ENCODE measurements around the gene PPP1R1B.

Gene PPP1R1B

DNA sequence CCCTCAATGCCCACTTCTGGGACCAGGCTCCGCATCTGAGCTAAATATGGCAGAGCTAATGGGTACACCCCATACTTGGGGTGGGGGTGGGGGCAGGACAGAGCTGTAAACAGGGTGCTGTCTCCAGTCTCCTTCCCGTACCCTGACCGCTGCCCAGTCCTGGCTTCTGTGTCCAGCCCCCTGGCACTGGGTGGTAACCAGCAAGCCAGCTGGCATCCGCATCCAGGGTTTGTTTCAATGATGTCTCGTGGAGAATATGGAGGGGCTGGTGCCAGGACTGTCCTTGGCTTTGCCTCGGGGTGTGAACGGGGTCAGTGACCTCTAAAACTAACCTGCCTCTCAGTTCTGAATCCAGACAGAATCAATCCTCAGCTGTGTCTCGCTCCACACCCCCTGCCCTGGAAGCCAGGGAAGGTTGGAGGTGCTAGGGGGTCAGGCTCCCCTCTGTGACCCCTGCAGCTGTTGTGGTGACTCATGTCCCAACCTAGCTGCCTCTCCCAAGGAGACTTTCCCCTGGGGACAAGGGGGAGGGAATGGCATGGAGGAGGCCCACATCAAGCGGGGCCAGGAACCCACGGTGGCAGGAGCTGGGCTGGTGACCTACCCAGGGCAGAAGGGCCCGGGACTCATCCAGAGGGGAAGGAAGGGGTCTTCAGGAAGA lies 40.0 kb downstream of the PPP1R1B start:
- H3K4me2 ChIP-seq (ENCODE audit: low read depth, low read length, poor library complexity, severe bottlenecking): no peak overlapping the region

DNA sequence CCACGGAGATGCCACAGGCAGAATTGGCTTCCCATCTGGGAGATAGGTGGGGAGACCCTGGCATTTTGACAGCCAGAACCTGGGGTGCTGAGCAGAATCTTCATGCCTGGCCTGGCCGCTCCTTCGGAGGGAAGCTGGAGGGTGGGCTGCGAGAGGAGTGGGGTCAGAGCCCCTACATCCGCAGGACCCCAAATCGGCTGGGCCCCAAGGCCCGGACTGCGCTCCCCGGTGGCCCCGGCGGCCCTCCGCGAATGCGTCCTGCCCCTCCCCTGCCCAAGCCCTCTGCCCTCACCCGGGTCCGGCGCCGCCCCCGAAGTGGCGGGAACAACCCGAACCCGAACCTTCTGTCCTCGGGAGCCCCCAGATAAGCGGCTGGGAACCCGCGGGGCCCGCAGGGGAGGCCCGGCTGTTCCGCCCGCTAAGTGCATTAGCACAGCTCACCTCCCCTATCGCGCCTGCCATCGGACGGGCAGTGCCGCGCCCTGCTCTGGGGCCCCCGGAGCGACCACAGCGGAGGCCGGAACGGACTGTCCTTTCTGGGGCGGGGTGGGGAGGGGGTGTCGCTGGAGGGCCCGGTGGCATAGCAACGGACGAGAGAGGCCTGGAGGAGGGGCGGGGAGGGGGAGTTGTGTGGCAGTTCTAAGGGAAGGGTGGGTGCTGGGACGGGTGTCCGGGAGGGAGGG lies 40.7 kb downstream of the PPP1R1B start:
- Histone ChIP-seq H2AFZ (ENCODE audit: low read depth, low read length, severe bottlenecking) (no peak overlapping the region), H3F3A (ENCODE audit: insufficient read depth) (no peaks in the 10 kb centered on the region), H3K36me3 (ENCODE audit: low read length) (no peaks in the 10 kb centered on the region), H3K9ac (ENCODE audit: low read length) (no peak overlapping the region), H3K4me2 (ENCODE audit: low read depth, low read length, poor library complexity, severe bottlenecking) (no peak overlapping the region), H3K4me3 (ENCODE audit: insufficient read depth, low read length, poor library complexity, severe bottlenecking) (no peak overlapping the region), H3K27ac (ENCODE audit: low read depth, low read length) (no peak overlapping the region), H3K9me2 (replicated peaks; ENCODE audit: insufficient read depth, low read length) (no peaks in the 10 kb centered on the region), H3K79me2 (ENCODE audit: insufficient read depth, low read length) (no peaks in the 10 kb centered on the region), H4K20me1 (ENCODE audit: low read depth, low read length) (no peaks in the 10 kb centered on the region), H3K27me3 (ENCODE audit: low read length) (no peaks in the 10 kb centered on the region), H3K9me3 (ENCODE audit: insufficient read depth, low read length) (no peaks in the 10 kb centered on the region)
- TF ChIP-seq, protein P1, sequence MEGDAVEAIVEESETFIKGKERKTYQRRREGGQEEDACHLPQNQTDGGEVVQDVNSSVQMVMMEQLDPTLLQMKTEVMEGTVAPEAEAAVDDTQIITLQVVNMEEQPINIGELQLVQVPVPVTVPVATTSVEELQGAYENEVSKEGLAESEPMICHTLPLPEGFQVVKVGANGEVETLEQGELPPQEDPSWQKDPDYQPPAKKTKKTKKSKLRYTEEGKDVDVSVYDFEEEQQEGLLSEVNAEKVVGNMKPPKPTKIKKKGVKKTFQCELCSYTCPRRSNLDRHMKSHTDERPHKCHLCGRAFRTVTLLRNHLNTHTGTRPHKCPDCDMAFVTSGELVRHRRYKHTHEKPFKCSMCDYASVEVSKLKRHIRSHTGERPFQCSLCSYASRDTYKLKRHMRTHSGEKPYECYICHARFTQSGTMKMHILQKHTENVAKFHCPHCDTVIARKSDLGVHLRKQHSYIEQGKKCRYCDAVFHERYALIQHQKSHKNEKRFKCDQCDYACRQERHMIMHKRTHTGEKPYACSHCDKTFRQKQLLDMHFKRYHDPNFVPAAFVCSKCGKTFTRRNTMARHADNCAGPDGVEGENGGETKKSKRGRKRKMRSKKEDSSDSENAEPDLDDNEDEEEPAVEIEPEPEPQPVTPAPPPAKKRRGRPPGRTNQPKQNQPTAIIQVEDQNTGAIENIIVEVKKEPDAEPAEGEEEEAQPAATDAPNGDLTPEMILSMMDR (IDR thresholded peaks at IDR 0.05; ENCODE audit: insufficient read depth, low read length, poor library complexity, severe bottlenecking): no peak
- TF ChIP-seq EZH2phosphoT487 (conservative IDR thresholded peaks at IDR 0.05; ENCODE audit: low read length): no peak

More for the DNA sequence above, 40.0 kb downstream of the PPP1R1B start:
- Histone ChIP-seq H3K9ac (ENCODE audit: low read length) (no peak overlapping the region), H3K27me3 (ENCODE audit: low read length) (no peaks in the 10 kb centered on the region), H3K9me3 (ENCODE audit: insufficient read depth, low read length) (no peaks in the 10 kb centered on the region), H3K79me2 (ENCODE audit: insufficient read depth, low read length) (no peaks in the 10 kb centered on the region), H4K20me1 (ENCODE audit: low read depth, low read length) (no peaks in the 10 kb centered on the region), H3K36me3 (ENCODE audit: low read length) (no peaks in the 10 kb centered on the region), H3K27ac (ENCODE audit: low read depth, low read length) (no peak overlapping the region), H2AFZ (ENCODE audit: low read depth, low read length, severe bottlenecking) (no peak overlapping the region), H3K9me2 (replicated peaks; ENCODE audit: insufficient read depth, low read length) (no peaks in the 10 kb centered on the region), H3F3A (ENCODE audit: insufficient read depth) (no peaks in the 10 kb centered on the region), H3K4me3 (ENCODE audit: insufficient read depth, low read length, poor library complexity, severe bottlenecking) (no peak overlapping the region)
- no peak for TF ChIP-seq EZH2phosphoT487 (conservative IDR thresholded peaks at IDR 0.05; ENCODE audit: low read length)
- TF ChIP-seq, protein P1 (IDR thresholded peaks at IDR 0.05; ENCODE audit: insufficient read depth, low read length, poor library complexity, severe bottlenecking): no peak

DNA sequence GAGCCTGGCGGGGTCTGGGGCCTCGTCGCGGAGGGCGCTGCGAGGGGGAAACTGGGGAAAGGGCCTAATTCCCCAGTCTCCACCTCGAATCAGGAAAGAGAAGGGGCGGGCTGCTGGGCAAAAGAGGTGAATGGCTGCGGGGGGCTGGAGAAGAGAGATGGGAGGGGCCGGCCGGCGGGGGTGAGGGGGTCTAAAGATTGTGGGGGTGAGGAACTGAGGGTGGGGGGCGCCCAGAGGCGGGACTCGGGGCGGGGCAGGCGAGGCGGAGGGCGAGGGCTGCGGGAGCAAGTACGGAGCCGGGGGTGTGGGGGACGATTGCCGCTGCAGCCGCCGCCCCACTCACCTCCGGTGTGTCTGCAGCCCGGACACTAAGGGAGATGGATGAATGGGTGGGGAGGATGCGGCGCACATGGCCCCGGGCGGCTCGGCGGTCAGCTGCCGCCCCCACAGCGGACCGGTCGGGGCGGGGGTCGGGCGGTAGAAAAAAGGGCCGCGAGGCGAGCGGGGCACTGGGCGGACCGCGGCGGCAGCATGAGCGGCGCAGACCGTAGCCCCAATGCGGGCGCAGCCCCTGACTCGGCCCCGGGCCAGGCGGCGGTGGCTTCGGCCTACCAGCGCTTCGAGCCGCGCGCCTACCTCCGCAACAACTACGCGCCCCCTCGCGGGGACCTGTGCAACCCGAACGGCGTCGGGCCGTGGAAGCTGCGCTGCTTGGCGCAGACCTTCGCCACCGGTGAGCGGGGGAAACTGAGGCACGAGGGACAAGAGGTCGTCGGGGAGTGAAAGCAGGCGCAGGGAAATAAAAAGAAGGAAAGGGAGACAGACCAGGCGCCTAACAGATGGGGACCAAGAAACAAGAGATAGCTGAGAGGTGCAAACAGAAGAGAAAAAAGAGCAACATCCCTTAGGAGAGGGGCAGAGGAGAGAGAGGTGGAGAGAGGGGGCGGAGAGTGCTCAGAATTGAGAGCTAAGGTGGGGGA lies 41.5 kb downstream of the PPP1R1B start, which contains the start of gene PNMT:
TSS of gene PNMT (plus strand) at position 509 of the 980 bp plus-strand sequence. CDS start at position 532, 23 bp downstream.
- H3K36me3 ChIP-seq (ENCODE audit: low read length): no peaks in the 10 kb centered on the region
- no peaks in the 10 kb centered on the region for H3K79me2 ChIP-seq (ENCODE audit: insufficient read depth, low read length)
- no peak within 1 kb of the TSS for H3K27ac ChIP-seq (ENCODE audit: low read depth, low read length)
- no peaks in the 10 kb centered on the region for H3K9me3 ChIP-seq (ENCODE audit: insufficient read depth, low read length)
- peak within 1 kb of the TSS; percentile 41 for H3K4me2 ChIP-seq (ENCODE audit: low read depth, low read length, poor library complexity, severe bottlenecking)
- no peaks in the 10 kb centered on the region for H3F3A ChIP-seq (ENCODE audit: insufficient read depth)
- no peak within 1 kb of the TSS; the same call in 1 of the 2 replicates for H3K9ac ChIP-seq (ENCODE audit: low read length)
- no peaks in the 10 kb centered on the region for H3K27me3 ChIP-seq (ENCODE audit: low read length)
- H3K9me2 ChIP-seq (replicated peaks; ENCODE audit: insufficient read depth, low read length): no peaks in the 10 kb centered on the region
- no peaks in the 10 kb centered on the region for H4K20me1 ChIP-seq (ENCODE audit: low read depth, low read length)
- TF ChIP-seq, protein P1 (IDR thresholded peaks at IDR 0.05; ENCODE audit: insufficient read depth, low read length, poor library complexity, severe bottlenecking): peak; percentile 59
- no peak for TF ChIP-seq EZH2phosphoT487 (conservative IDR thresholded peaks at IDR 0.05; ENCODE audit: low read length)
- H3K4me3 ChIP-seq (ENCODE audit: insufficient read depth, low read length, poor library complexity, severe bottlenecking): peak within 1 kb of the TSS; percentile 23
- H2AFZ ChIP-seq (ENCODE audit: low read depth, low read length, severe bottlenecking): peak within 1 kb of the TSS; percentile 46
